Activated T-helper 2 cell treated with anti-CD3 and anti-CD28 coated beads, Interferon-gamma antibody, Interleukin-2, Interleukin-4, amounts not matched to agents 10 μg/mL and 5 μg/mL and 100 μg/mL, durations not matched to agents 14 hours and 24 hours and 36 hours (primary cell): Measurements from ENCODE around the gene CEACAM4. TPM values are rescaled to one million over a fixed set of nuclear protein-coding genes. Genes with fewer than 3 reads are reported as not detected.

Experiments used
- DNase-seq: peaks from one replicate; pipeline ENCODE4 v3.0.0; 2021; ENCODE audit warnings: low spot score
- H3K27ac Mint-ChIP-seq: one replicate; pipeline ENCODE4 v1.8.0; 2021; ENCODE audit warnings: mixed read lengths
- H3K27me3 Mint-ChIP-seq: one replicate; pipeline ENCODE4 v1.8.0; 2021; ENCODE audit warnings: low read depth, mixed read lengths
- H3K36me3 Mint-ChIP-seq: one replicate; pipeline ENCODE4 v1.8.0; 2021; ENCODE audit warnings: low read depth, mixed read lengths
- H3K4me1 Mint-ChIP-seq: one replicate; pipeline ENCODE4 v1.8.0; 2021; ENCODE audit warnings: low read depth, mixed read lengths
- H3K4me3 Mint-ChIP-seq: one replicate; pipeline ENCODE4 v1.8.0; 2021; ENCODE audit warnings: low read depth, mild to moderate bottlenecking, moderate library complexity, mixed read lengths
- H3K9me3 Mint-ChIP-seq: one replicate; pipeline ENCODE4 v1.8.0; 2021; ENCODE audit warnings: mixed read lengths
- intact Hi-C: fragments of 100-400 bp; cut with micrococcal nuclease; formaldehyde crosslinking; loops from one replicate; pipeline ENCODE4 v1.15.1; 2023
- total RNA-seq: library from RNA; stranded (reverse); gene quantifications from 2 replicates; pipeline ENCODE4 v1.2.3, GENCODE V29; 2022

Gene CEACAM4
- total RNA-seq, 1 donor from 2014 or later = not detected

GRCh38 chr19:41627966-41628675, 1.2 kb upstream of the CEACAM4 start:
- no peaks in the 10 kb centered on the region for H3K4me1 Mint-ChIP-seq
- H3K36me3 Mint-ChIP-seq = no peaks in the 10 kb centered on the region
- H3K9me3 Mint-ChIP-seq = peaks cover 12% of the 10 kb centered on the region
- H3K4me3 Mint-ChIP-seq = no peak overlapping the region
- no peak for DNase-seq
- intact Hi-C loops = no loop called here
- no peak overlapping the region for H3K27ac Mint-ChIP-seq
- H3K27me3 Mint-ChIP-seq = peaks cover 4% of the 10 kb centered on the region

GRCh38 chr19:41626278-41626677, 596 bp downstream of the CEACAM4 start:
- Mint-ChIP-seq H3K36me3 (no peaks in the 10 kb centered on the region), H3K4me3 (no peak overlapping the region), H3K9me3 (peaks cover 8% of the 10 kb centered on the region), H3K27me3 (peaks cover 1% of the 10 kb centered on the region), H3K4me1 (no peaks in the 10 kb centered on the region), H3K27ac (no peak overlapping the region)
- DNase-seq = no peak
- intact Hi-C loops = no loop called here

DNA sequence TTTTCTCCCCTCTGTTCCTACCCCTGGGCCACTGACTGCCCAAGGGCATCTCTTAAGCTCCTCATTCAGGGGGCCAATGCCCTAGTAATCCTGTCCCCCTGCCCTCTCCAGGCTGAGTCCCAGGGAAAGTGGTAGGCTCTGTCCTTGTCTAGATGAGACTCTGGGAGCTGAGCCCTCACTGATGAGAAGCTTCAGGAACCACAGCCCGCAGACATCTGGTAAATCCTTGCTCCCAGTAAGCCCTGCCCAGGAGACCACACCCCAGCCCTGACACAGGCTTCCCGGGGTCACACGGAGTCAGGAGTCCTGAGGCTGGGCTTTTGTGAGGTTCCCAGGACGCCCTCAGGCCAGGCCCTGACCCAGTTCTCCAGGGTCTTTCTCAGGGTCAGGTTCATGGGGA, 1.9 kb downstream of the CEACAM4 start:
- DNase-seq = peak; percentile 4
- intact Hi-C loops = no loop called here
- Mint-ChIP-seq H3K27me3 (no peaks in the 10 kb centered on the region), H3K4me3 (no peak overlapping the region), H3K36me3 (no peaks in the 10 kb centered on the region), H3K9me3 (peaks cover under 1% of the 10 kb centered on the region), H3K27ac (no peak overlapping the region), H3K4me1 (no peaks in the 10 kb centered on the region)

- intact Hi-C loops = no loop called here
- no peak for DNase-seq
- no peaks in the 10 kb centered on the region for H3K27me3 Mint-ChIP-seq
- H3K4me3 Mint-ChIP-seq = no peak overlapping the region
- H3K9me3 Mint-ChIP-seq = no peaks in the 10 kb centered on the region
- H3K4me1 Mint-ChIP-seq = no peaks in the 10 kb centered on the region
- no peaks in the 10 kb centered on the region for H3K36me3 Mint-ChIP-seq
- H3K27ac Mint-ChIP-seq = no peak overlapping the region
Observed at GRCh38 chr19:41624515-41624914, 2.4 kb downstream of the CEACAM4 start.

GRCh38 chr19:41623360-41623759, 3.5 kb downstream of the CEACAM4 start:
- no peaks in the 10 kb centered on the region for H3K36me3 Mint-ChIP-seq
- no peak overlapping the region for H3K27ac Mint-ChIP-seq
- intact Hi-C loops = no loop called here

DNA sequence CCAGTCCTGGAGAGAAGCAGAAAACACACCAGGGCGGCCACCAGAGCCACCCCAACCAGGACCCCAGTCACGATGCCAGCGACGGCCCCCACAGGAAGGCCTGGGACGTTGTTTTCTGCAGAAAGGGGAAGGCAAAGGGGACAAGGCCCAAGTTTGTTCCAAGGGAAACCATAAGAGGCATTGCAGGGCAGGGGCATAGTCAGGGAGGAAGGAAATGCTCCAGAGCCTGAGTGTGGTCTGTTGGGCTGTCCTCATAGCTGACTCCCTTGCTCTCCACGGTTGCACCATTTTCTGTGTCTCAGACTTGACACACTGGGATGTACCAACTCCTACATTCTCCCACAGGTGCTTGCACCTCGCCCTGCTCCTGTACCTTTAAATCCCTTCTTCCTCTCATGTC, 5.2 kb downstream of the CEACAM4 start:
- Mint-ChIP-seq H3K27me3 (no peaks in the 10 kb centered on the region), H3K27ac (no peak overlapping the region), H3K9me3 (no peaks in the 10 kb centered on the region), H3K36me3 (no peaks in the 10 kb centered on the region), H3K4me3 (no peak overlapping the region), H3K4me1 (no peaks in the 10 kb centered on the region)
- peak; percentile 3 for DNase-seq
- intact Hi-C loops = no loop called here

More at GRCh38 chr19:41623360-41623759, 3.5 kb downstream of the CEACAM4 start:
- Mint-ChIP-seq H3K4me3 (no peak overlapping the region), H3K9me3 (no peaks in the 10 kb centered on the region), H3K4me1 (no peaks in the 10 kb centered on the region), H3K27me3 (no peaks in the 10 kb centered on the region)
- DNase-seq = no peak

- Mint-ChIP-seq H3K27me3 (no peaks in the 10 kb centered on the region), H3K4me3 (no peak overlapping the region), H3K36me3 (no peaks in the 10 kb centered on the region), H3K4me1 (no peaks in the 10 kb centered on the region), H3K9me3 (no peaks in the 10 kb centered on the region), H3K27ac (no peak overlapping the region)
- peak; percentile 2 for DNase-seq
- intact Hi-C loops = no loop called here
Observed at GRCh38 chr19:41621226-41621625, 5.6 kb downstream of the CEACAM4 start.

DNA sequence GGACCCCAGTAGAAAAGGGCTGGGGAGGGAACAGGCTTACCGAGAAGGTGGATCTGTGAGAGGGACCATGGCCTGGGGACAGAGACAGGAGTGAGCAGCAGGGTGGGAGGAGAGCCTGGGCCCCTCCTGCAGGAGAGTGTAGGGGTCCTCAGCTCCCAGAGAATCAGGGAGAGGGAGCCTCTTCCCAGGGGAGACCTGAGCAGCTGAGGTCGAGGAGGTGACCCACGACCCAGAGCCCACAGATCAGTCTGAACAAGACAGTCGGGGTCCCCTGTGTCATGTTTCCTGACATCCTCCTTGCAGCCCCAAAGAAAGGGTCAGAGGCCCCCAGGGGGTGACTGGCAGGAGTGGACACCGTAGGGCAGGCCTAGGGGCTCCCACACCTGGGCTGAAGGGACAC, 6.7 kb downstream of the CEACAM4 start:
- DNase-seq = no peak
- intact Hi-C loops = no loop called here
- Mint-ChIP-seq H3K4me3 (no peak overlapping the region), H3K27me3 (no peaks in the 10 kb centered on the region), H3K27ac (no peak overlapping the region), H3K4me1 (no peaks in the 10 kb centered on the region), H3K9me3 (no peaks in the 10 kb centered on the region), H3K36me3 (no peaks in the 10 kb centered on the region)

GRCh38 chr19:41619018-41619556, 7.8 kb downstream of the CEACAM4 start:
- H3K36me3 Mint-ChIP-seq = no peaks in the 10 kb centered on the region
- H3K9me3 Mint-ChIP-seq = no peaks in the 10 kb centered on the region
- H3K27ac Mint-ChIP-seq = no peak overlapping the region
- intact Hi-C loops = no loop called here
- no peaks in the 10 kb centered on the region for H3K4me1 Mint-ChIP-seq
- no peak for DNase-seq
- H3K4me3 Mint-ChIP-seq = no peak overlapping the region
- no peaks in the 10 kb centered on the region for H3K27me3 Mint-ChIP-seq

- Mint-ChIP-seq H3K4me1 (no peaks in the 10 kb centered on the region), H3K9me3 (no peaks in the 10 kb centered on the region), H3K36me3 (no peaks in the 10 kb centered on the region), H3K27me3 (no peaks in the 10 kb centered on the region), H3K4me3 (no peak overlapping the region), H3K27ac (no peak overlapping the region)
- no peak for DNase-seq
- intact Hi-C loops = no loop called here
Observed at GRCh38 chr19:41617941-41618730, 8.7 kb downstream of the CEACAM4 start.

- intact Hi-C loops = no loop called here
- Mint-ChIP-seq H3K4me3 (no peak overlapping the region), H3K36me3 (no peaks in the 10 kb centered on the region), H3K4me1 (no peaks in the 10 kb centered on the region), H3K27me3 (peaks cover 2% of the 10 kb centered on the region), H3K9me3 (no peaks in the 10 kb centered on the region), H3K27ac (no peak overlapping the region)
- no peak for DNase-seq
Observed at GRCh38 chr19:41616792-41617621, 9.9 kb downstream of the CEACAM4 start.

- no peak for DNase-seq
- intact Hi-C loops = no loop called here
- H3K9me3 Mint-ChIP-seq = no peaks in the 10 kb centered on the region
- H3K27me3 Mint-ChIP-seq = peaks cover 10% of the 10 kb centered on the region
- H3K4me3 Mint-ChIP-seq = no peak overlapping the region
- no peak overlapping the region for H3K27ac Mint-ChIP-seq
- no peaks in the 10 kb centered on the region for H3K36me3 Mint-ChIP-seq
- H3K4me1 Mint-ChIP-seq = no peaks in the 10 kb centered on the region
Observed at GRCh38 chr19:41615207-41615606, 11.7 kb downstream of the CEACAM4 start.
